ENCODE measurements around the gene ANAPC4. TPM values are rescaled to one million over a fixed set of nuclear protein-coding genes. Genes with fewer than 3 reads are reported as not detected.

The ANAPC4 gene
- total and polyA plus RNA-seq, 2 donors (not counting 3 experiments of a cell fraction or from before 2014, with no cell fraction given) = 7.6 to 32.1 TPM

GRCh38 chr4:25401066-25401465 lies 24.0 kb downstream of the ANAPC4 start:
- Histone ChIP-seq H3K79me2 (ENCODE audit: control insufficient read depth, insufficient read depth, low read length) (no peaks in the 10 kb centered on the region), H3K4me3 (replicated peaks in 1 of 3; ENCODE audit: insufficient read depth in 1 of 3, low read depth in 1 of 3, low read length in 3 of 3) (no peak overlapping the region), H3K27ac (ENCODE audit: insufficient read depth, low read depth, low read length) (no peak overlapping the region), H4K20me1 (replicated peaks; ENCODE audit: control insufficient read depth, extremely low read depth, insufficient read depth, low read length) (no peaks in the 10 kb centered on the region), H3K9me3 (replicated peaks; ENCODE audit: control insufficient read depth, insufficient read depth, low read length) (peaks cover 2% of the 10 kb centered on the region), H2AFZ (ENCODE audit: low read depth, low read length) (no peak overlapping the region), H3K4me1 (ENCODE audit: control insufficient read depth, extremely low read depth, insufficient read depth, low read length) (no peaks in the 10 kb centered on the region), H3K9me1 (replicated peaks; ENCODE audit: control insufficient read depth, extremely low read depth, insufficient read depth, low read length) (no peaks in the 10 kb centered on the region), H3K27me3 (ENCODE audit: control insufficient read depth in 2 of 2, insufficient read depth in 2 of 2, low read length in 2 of 2) (no peaks in the 10 kb centered on the region), H3K36me3 (ENCODE audit: control insufficient read depth in 2 of 2, extremely low read depth in 1 of 2, insufficient read depth in 2 of 2, low read length in 2 of 2) (peaks cover 15 to 22% of the 10 kb centered on the region in 2 experiments), H3K9ac (replicated peaks; ENCODE audit: extremely low read depth, insufficient read depth, low read length) (no peak overlapping the region), H3K4me2 (ENCODE audit: insufficient read depth, low read length) (no peak overlapping the region)
- TF ChIP-seq EZH2 (IDR thresholded peaks at IDR 0.05; ENCODE audit: borderline replicate concordance, low read depth, low read length, severe bottlenecking) (no peak), FOS (IDR thresholded peaks at IDR 0.05; ENCODE audit: borderline replicate concordance, insufficient read depth, low read length) (no peak), MYC (IDR thresholded peaks at IDR 0.05; ENCODE audit: low read depth, low read length) (no peak), JUN (IDR thresholded peaks at IDR 0.05; ENCODE audit: borderline replicate concordance, insufficient read depth, insufficient read length, low read depth) (no peak), MAX (IDR thresholded peaks at IDR 0.05; ENCODE audit: insufficient read depth, insufficient read length) (no peak)
- BruUV-seq (replicated peaks) = no TSS peak
- intact Hi-C loops (cut with micrococcal nuclease) = no loop called here
- no peak for DNase-seq (ENCODE audit: low read depth, low spot score)
- ChIA-PET CTCF (no interaction called here), POLR2A (no interaction called here)
- dilution Hi-C loops (cut with MboI; ENCODE audit: extremely low pct_ligation_motif_present, low sequenced_read_pairs) = no loop called here
- FAIRE-seq = no peak

- POLR2A ChIA-PET = no interaction called here
- Histone ChIP-seq H3K27ac (ENCODE audit: insufficient read depth, low read depth, low read length) (no peak overlapping the region), H3K9ac (replicated peaks; ENCODE audit: extremely low read depth, insufficient read depth, low read length) (no peak overlapping the region), H3K4me3 (replicated peaks in 1 of 3; ENCODE audit: insufficient read depth in 1 of 3, low read depth in 1 of 3, low read length in 3 of 3) (no peak overlapping the region), H4K20me1 (replicated peaks; ENCODE audit: control insufficient read depth, extremely low read depth, insufficient read depth, low read length) (no peaks in the 10 kb centered on the region), H3K79me2 (ENCODE audit: control insufficient read depth, insufficient read depth, low read length) (no peaks in the 10 kb centered on the region), H3K27me3 (ENCODE audit: control insufficient read depth in 2 of 2, insufficient read depth in 2 of 2, low read length in 2 of 2) (no peaks in the 10 kb centered on the region), H3K4me2 (ENCODE audit: insufficient read depth, low read length) (no peak overlapping the region), H3K9me1 (replicated peaks; ENCODE audit: control insufficient read depth, extremely low read depth, insufficient read depth, low read length) (no peaks in the 10 kb centered on the region), H2AFZ (ENCODE audit: low read depth, low read length) (no peak overlapping the region), H3K36me3 (ENCODE audit: control insufficient read depth in 2 of 2, extremely low read depth in 1 of 2, insufficient read depth in 2 of 2, low read length in 2 of 2) (peaks cover 14 to 23% of the 10 kb centered on the region in 2 experiments), H3K4me1 (ENCODE audit: control insufficient read depth, extremely low read depth, insufficient read depth, low read length) (no peaks in the 10 kb centered on the region), H3K9me3 (replicated peaks; ENCODE audit: control insufficient read depth, insufficient read depth, low read length) (no peaks in the 10 kb centered on the region)
- dilution Hi-C loops (cut with MboI; ENCODE audit: extremely low pct_ligation_motif_present, low sequenced_read_pairs) (no loop called here), intact Hi-C loops (cut with micrococcal nuclease) (no loop called here)
- no TSS peak for BruUV-seq (replicated peaks)
- FAIRE-seq (no peak), DNase-seq (ENCODE audit: low read depth, low spot score) (no peak)
- CTCF ChIA-PET = no interaction called here
- TF ChIP-seq MAX (IDR thresholded peaks at IDR 0.05; ENCODE audit: insufficient read depth, insufficient read length) = no peak
These were observed 25.5 kb downstream of the ANAPC4 start for GRCh38 chr4:25402521-25402920.

Measured in endothelial cell of umbilical vein (primary cell).